UCSD-AML1 (cell line): ENCODE measurements around the gene SLC1A3.

ENCODE experiments used
- DNase-seq: peaks from one replicate; lab custom pipeline; 2025; ENCODE audit not compliant: unreplicated experiment; lab: John Stamatoyannopoulos, UW

The SLC1A3 gene

DNA sequence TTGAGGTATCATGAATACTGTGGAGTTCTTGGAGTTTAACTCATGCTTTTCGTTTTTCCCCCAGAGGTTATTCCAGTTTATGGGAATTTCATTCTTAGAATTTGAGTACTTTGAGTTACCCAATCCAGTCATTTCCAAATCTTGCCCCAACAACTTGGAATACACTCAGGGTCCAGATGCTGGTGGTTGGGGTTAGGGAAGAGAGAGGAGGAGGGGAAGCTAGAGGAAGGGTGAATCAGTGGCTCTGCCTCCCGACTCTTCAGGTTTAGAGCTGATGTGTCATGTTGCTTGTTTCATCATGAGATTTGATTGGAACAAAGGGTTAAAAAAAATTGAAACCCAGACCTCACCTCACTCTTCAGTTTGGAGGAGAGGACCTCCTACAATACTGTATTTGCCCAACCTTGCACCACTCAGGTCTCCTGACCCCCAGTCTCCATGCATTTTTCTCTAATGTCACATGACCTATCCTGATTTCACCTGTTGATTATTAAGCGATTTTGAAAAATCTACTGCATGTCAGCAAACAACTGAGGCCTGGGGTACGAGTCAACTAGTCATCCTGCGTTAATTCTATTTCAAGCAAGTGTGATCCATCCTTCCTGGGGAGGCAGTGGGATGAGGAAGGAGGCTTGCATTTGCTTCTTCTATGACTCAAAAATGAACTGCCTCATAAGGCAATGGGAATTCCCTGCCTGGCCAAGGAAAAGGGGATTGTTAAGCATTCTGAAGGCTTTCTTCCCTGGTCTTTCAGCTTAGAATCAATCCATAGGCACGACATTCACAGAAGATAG, 6.2 kb upstream of the SLC1A3 start:
- DNase-seq, result no peak

DNA sequence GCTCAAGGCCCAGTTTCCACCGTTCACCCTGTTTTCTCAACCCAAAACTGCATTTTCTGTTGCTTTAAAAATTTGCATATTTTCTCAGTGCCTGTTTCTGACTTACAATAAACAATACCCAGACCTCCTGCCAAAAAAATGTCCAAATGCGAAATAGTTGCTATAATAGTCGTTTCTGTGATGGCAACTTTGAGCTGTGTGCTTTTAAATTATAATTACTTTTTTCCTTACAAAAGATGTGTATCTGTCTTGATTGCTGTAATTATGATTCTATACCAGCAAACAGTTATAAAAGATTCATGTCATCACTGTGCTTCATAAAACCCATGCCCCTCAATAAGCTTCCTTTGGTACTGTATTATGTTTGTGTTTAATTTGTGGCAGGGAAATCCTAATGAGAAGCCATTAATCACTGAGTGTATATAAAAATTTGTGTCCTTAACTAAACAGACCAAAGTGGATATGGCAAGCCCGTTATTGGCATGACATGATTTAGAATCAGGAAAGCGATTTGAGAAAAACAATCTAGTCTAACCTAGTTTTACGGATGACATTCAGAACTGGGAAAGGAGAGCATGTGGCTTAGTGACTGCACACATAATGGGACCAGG, 5.4 kb upstream of the SLC1A3 start:
- DNase-seq, result no peak

DNA sequence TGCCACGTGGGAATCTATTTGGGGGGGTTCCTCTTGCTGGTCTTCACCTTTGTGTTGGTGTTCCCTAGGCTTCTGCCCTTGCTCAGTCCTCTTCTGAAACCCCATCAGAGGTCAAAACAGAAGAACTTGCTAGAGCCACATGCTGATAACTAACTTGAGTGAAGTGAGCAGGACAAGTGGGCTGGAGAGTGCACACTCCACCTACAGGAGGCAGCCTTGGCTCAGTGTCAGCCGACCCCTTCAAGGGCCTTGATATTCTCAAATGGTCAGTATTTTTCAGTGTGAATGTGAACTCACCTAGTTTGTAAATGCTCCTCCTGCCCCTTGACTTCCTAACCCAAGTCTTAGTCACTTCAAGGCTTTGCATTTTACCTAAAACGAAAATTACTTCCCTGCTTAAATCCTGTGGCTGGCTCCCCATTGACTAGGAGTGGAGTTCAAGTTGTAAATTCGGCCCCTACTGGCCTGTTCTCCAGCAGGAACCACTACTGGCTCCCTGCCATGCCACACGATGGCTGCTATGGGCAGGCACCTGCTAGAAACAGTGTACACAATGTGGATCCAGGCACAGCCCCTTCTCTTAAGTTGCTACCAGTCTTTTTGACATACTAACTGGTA, 3.6 kb upstream of the SLC1A3 start:
- peak; percentile 39 for DNase-seq

DNA sequence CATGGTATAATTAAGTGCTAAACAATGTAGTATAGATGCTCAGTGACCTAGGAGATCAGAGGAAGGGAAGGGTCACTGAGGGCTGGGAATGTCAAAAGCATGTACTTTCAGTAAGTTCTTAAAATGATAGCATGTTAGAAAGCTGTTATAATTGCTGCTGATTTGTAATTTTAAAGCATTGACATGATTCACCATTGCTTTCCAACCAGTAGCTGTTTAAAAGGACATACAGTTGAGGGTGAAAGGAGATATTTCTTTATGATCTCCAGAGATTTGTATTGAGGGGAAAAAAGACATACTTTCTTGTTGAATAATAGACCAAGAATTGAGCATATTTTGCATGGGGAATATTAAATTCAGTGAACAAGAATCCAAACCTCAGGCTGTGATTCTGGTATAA, 1.2 kb upstream of the SLC1A3 start:
- DNase-seq, result no peak

DNA sequence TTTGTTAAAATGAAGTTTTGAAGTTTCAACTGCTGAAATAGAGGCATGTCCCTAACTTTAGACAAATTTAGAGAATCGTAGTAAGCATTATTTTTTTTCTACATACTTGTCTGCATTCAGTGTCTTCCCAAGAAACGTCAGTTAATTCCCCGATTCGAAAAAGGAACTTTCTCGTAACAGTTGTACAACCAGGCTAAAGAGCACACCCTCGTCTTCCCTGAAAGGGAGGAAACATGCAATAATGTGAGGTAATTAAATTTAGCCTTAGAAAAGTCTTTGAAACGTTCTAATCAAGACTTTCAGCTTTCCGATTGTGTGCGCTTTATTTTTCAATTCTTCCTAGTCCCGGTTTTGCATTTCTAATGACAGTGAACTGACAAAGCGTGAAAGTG, 374 bp upstream of the SLC1A3 start:
- DNase-seq, result no peak

DNA sequence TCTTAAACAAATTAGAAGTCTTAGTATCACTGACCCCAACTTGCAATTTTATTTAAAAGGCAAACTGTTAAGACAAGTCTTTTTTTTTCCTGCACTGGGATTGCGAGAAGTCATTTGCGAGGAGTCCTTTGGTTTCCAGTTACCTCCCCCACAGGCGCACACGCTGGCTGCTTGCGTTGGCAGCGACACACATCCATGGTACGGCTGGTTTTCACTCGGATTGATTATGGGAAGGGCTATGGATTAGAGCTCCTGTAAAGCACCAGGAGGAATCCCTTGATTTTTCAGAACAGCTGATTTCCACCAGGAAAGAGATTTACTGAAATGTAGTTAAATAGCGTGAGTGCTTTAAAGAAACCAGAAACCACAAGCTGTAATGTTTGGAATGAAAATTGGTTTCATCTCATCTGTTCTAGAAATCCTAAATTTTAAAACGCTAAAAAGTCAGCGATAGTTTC, 737 bp downstream of the SLC1A3 start:
- DNase-seq, result no peak

DNA sequence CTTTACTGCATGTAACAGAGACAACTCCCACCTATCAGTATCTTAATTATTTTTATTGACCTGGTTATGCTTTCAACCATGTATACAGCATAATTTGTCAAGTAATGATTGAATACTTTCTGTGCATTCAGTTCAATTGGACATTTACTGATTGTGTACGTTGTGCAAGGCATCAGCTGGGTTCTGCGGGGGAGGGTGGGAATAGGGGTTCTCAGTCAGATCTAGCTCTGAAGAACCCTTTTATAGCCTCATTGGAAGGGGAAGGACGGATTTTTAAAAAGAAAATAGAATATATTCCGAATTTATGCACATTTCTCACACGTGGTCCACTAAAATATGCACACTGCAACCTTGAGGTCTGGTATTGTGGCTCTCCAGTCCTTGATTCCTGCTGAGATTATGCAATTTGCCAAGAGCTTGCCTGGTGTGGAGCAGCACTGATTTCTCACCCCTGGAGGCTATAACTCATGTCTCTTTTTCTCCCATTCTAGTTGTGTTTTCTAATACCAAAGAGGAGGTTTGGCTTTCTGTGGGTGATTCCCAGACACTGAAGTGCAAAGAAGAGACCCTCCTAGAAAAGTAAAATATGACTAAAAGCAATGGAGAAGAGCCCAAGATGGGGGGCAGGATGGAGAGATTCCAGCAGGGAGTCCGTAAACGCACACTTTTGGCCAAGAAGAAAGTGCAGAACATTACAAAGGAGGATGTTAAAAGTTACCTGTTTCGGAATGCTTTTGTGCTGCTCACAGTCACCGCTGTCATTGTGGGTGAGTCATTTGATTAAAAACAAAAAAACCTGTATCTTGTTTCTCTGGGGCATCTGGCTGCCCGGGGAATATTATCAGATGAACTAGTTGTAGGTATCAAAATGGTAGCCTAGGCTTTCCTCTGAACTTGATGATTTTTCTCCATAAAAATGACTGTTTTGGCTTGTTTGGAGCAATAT, 1.7 kb downstream of the SLC1A3 start:
- DNase-seq, result no peak

DNA sequence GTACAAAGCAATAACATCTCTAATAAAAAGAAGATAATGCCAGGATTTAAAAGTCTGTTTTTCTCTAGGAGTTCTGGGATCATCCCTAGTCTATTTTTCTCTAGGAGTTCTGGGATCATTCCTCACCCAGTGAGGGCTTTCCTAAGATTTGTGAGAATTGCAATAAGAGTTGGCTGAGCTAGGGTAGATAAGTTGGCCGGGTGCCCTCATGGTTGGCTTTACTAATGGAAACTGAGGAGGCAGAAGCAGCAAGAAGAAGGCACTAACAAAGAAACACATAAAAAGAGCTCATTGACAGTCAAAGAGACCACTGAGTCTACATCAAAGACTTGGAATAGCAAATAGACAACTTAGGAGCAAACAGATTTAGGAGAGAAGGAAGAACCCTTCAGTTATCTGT, 4.2 kb downstream of the SLC1A3 start:
- no peak for DNase-seq

DNA sequence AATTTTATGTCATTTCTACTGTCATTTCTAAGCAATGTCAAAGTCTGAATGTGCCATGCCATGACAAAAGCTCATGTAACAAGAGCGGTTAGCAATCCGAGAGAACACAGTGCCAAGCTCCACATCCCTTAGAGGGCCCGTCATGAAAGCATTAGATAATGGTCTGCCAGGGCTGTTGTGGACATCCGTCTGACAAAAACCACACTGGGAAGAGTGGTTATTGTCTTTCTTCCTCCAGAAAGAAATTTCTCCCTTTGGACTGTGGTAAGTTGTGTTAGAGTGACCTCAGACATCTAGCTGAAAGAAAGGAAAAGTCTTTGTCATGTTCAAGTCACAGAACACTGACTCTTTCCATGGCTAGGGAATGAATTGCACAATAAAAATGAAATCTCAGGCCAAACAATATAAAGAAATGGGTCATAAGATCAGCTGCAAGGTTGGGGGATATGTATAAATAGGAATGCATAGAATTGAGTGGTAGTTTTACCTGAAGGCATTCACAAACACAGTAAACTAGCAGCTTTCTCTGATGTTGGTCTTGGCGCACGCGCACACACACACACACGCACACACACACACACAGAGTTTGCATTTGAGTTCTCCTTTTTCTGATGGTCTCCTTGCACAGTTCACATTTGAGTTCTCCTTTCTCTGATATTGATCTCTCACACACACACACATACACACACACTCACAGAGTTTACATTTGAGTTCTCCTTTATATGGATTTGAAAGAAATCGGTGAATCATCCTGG, 5.3 kb downstream of the SLC1A3 start:
- no peak for DNase-seq

DNA sequence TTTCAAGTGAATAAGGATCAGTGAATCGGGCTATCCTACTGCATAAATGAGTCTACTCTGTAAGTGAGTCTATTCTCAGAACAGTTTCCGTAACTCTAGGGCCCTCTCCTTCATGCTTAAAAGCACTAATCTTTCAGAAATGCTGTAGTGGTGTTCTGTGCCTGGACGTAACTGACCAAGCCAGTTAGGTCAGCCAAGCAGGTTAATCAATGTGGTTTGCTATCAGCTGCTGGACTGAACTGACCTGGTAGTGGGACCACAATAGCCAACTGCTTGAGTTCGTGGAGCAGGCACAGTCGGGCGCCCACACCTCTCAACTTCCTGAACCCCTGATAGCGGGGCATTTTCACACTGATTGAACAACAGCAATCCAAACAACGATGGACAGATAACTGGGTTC, 6.8 kb downstream of the SLC1A3 start:
- DNase-seq, result no peak

DNA sequence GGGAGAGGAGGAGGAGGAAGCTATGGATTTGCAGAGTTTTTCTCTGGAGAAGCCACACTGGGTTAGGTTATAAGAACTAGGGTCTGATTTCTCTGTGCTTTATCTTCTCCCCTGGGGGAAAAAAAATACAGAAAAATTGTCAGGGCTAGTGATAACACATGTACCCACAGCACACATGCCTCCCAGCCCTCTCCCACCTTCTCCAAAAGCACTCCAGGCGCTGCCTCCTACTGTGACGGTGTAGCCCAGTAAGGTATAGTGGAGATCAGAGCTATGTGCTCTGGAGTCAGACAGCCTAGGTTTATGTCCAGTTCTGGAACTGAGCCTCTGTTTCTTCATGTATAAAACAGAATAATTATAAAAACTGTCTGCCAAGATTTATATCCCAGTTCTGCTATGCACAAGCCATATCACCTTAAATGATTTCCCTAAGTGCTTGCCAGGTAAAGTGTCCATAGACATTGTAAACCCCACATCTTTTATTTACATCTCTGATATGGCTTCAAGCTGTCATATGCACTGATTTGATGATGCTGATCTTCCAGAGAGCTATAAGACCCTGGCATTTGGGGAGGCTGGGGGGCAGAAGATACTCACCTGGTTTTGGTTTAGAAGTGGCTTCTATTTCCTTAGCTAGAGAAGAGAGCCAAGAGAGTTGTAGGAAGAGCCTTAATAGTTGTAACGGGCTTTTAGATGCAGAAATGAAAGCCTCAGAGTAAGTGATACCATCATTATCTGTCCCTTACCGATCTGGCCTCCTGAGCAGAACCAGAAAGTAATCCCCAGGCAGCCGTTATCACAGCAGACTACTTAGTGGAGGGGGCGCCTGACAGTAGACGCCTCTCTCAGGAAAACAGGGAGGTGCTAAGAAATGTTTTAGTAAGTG, 7.6 kb downstream of the SLC1A3 start:
- no peak for DNase-seq

DNA sequence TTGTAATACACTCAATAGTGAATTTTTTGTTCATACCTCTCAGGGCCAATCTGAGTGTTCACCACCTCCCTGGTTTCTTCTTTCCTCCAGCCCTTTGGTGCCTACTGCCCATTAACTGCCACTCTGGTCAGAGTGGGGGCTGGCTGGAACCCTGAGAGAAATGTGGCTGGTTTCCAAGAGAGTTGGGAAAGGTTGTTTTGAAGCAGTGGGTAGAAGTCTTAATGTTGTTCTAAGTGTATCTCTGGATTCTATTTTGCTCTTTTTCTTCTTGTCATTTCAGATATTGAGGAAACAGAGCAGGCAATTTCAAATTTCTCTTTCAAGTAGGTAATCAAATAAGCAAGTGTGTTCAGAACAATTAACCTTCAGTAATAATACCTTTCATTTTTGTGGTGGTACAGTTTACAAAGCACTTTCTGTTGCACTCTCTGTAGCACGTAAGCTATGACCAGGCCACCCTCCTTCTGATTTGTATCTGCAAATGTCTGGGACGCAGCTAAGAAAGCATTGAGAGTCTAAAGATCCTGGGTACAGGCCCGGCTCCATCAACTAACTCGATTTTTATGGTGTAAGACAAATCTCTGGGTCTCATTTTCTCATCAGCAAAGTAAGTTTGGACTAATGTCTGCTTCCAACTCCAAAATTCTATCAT, 8.4 kb downstream of the SLC1A3 start:
- no peak for DNase-seq

DNA sequence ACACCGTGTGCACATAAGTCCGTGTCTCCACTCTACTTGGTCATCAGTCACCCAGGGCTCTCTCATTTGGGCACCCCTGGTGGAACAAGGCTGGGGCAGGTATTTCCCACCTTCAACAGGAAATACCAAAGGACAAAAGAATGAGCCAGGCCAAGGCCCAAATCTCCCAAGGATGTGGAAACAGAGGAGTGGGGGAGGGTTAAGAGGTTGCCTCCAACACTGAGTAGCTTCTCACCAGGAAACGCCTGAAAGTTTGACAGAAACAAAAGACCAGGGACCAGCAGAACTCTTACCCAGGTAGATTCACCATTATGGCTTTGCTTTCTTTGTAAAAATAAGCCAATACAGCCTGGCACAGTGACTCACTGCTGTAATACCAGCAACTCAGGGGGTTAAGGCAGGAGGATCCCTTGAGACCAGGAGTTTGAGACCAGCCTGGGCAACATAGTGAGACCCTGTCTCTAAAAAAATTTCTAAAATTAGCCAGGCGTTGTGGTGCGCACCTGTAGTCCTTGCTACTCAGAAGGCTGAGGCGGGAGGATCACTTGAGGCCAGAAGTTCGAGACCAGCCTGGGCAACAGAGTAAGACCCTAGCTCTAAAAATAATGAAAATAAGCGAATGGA, 12.7 kb downstream of the SLC1A3 start:
- no peak for DNase-seq

DNA sequence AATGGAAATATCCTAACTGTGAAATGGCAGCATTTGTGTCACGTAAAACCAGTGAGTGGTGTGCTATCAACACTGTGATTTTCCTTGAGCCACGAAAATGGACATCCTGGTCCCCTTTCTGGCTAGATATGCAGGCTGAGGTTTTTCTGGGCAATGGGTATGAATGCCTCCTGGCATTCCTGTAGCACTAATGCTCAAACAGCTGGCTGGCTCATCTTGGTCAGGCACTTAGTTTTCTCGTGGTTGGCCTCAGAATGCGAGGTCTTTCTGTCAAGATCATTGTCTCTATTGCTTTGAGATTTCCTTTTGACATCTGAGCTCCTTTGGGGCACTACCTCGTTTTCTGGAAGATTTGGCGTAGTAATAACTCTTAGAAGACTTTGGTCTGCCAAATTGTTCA, 15.6 kb downstream of the SLC1A3 start:
- DNase-seq, result no peak

DNA sequence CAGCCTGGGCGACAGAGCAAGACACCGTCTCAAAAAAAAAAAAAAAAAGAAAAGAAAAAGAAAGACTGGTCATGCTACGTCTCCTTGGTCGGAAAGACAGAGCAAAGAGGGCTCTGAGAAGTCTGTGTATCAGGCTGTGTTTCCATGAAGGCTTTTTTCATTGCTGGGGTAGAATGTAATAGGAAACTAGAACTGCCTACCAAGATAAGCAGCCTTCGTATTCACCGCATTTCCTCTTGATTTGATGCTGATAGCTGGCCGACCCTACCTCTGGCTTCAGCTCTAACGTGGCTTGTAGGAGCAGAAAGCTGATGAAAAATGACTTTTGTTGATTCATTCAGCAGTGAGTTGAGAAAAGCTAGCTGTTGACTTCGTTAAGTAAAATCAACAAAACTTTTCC, 17.4 kb downstream of the SLC1A3 start:
- DNase-seq, result no peak

DNA sequence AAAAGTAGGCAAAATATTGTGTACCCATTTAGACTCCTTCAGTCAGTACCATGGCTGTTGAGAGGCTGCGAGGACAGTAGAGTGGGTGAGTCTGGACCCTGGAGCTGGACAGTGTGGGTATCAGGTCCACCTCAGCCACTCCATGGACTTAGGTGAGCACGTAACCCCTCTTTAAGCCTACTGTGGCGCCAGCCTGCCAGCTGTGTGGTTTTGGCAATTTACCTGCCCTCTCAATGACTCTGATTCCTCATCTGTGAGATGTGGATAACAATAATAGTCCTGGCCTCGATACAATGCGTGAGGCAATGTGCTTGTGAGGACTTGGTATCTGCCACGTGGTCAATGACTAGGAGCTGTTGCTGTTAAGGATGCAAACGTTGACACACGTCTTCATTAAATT, 17.9 kb downstream of the SLC1A3 start:
- no peak for DNase-seq

DNA sequence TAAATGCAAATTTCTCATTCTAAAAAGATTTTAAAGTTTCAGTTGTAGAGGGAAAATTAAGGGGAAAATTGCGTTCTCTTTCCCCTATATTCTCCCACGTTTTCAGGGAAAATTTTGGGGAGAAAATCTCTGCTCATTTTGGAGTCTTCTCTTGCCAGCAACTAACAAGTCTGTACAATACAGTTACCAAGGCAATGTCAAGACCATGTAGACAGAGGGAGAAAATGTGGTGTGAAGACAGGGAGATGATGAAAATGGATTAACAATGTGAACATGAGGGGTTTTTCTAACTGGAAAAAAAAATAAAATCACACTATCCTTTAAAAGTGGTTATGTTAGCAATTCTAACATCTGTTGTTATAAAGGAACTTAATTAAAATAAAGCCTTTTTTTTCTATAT, 22.3 kb downstream of the SLC1A3 start:
- no peak for DNase-seq

DNA sequence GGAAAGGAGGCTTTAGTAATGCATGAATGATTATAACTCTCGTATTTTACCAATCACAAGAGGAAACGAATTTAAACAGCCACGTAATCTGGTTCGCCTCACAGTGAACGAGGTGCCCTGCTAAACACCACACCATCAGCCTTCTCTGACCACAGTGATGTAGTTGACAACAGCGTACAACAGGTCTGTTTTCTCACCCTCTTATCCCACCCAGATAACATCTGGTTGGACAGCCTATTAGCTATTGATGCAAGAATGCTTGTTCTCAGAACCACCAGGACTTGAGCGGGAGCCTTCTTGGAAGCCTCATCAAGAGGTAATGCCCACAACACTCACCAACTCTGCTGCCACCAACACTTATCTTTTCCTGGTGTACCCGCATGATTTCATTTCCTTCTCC, 23.3 kb downstream of the SLC1A3 start:
- no peak for DNase-seq
